ENCODE measurements around the gene HACL1. TPM values are rescaled to one million over a fixed set of nuclear protein-coding genes. Genes with fewer than 3 reads are reported as not detected.
A peak's percentile ranks its signal among the peaks of the same experiment; 100 is the strongest.
"Not testable (repeated sequence)": the region's sequence is repeated elsewhere in the genome, so short reads cannot be mapped to it uniquely, and the experiment has no call there.

Gene HACL1
- total RNA-seq, 1 experiment from 2014 or later: 7.9 TPM

DNA sequence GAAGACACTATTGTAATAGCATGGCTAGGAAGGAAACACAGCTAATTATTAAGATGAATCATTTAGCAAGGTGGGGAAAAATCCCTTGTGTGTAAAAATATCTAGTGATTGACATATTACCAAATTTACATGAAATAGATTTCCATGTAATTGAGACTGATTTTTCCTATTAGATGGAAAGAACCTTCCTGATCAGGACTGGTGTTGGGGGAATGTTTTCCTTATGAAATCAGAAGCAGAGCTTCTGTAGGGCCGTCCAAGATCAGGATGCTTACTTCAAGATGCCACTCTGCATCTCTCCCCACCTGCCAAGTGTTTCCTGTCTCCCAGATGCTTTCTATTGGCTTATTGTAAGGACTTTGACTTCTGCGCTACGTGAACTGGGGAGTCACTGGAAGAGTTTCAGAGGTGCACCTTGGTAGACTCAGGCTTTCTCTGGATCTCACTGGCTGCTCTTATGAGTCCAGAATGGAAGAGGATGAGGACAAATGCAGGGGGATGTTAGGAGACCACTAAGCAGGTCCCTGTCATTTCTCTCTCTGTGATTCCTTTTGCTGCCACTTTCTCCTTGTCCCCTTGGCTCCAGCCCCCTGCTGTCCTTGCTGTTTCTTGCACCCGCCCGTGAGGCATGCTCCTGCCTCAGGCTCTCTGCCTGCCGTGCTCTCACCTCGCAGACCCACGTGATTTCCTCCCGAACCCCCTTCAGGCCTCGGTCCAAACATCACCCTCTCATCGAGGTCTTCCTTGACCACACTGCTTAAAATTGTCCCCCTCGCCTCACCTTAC is 30.2 kb upstream of the HACL1 start:
- in situ Hi-C loops (cut with HindIII; ENCODE audit: low pct_unique_long_range_greater_than_20kb, low sequenced_read_pairs): no loop called here
- DNase-seq (ENCODE audit: low read depth): no peak

DNA sequence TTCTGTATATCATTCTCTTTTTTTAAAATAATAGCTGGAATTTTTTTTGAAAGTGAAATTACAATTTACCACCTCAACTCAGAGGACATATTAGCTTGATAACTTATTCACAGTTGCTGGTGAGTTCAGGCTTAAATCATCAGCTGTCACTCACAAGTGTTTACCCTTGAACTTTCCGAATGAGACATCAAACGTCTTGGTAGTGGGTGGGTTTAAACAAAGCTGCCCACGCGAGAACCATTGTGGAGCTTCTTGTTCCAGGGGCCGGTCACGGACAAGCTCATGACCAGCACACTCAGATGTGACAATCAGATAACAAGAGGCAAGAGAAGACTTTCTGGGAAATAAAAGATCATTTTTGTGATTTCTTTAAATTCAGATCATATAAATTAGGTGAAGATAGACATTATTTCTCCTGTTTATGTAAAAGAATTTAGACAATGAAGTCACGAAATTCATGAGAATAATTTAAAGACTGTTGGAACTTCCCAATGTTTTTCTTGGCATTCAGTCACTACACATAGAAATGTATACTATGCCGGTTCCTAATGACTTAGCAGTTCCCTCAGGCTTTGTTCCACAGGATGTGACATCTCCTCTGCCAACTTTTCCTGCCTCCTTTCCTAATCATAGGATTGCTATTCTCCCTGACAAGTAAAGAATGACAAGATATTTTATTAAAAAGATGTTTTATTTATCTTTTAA is 29.4 kb upstream of the HACL1 start:
- peak; percentile 78 for DNase-seq (ENCODE audit: low read depth)
- in situ Hi-C loops (cut with HindIII; ENCODE audit: low pct_unique_long_range_greater_than_20kb, low sequenced_read_pairs): no loop called here

DNA sequence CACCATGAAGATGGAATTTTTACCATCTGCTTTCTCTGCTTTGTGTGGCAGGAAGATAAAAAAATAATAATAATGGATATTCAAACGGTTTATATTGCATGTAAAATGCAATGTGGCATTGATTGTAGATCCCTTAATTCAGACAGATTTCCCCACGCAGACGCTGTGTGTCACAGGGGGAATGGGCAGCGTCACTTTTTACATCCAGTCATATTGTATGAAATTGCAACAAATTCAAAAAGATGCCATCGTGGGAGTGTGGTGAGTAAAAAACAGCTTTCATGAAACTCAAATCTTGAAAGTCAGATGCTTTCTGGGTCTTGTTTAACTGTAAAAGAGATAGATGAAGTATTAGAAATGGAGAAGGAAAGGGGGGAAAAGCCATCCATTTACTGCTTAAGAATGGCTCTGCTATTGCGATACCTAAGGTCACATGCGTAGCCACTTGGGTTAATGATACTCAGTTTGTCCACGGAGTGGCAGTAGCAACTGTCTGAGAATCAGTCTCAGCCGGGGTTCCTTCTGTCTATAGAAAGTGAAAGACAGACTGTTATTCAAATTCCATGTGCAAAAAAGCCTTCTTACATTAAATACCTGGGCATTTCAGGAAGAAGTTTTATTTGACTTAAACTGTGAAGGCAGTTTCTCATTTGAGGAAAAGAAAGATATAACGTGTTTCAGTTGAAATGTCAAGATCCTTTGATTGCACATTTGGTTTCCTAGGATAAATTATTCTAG is 28.7 kb upstream of the HACL1 start:
- in situ Hi-C loops (cut with HindIII; ENCODE audit: low pct_unique_long_range_greater_than_20kb, low sequenced_read_pairs): no loop called here
- DNase-seq (ENCODE audit: low read depth): peak; percentile 61

DNA sequence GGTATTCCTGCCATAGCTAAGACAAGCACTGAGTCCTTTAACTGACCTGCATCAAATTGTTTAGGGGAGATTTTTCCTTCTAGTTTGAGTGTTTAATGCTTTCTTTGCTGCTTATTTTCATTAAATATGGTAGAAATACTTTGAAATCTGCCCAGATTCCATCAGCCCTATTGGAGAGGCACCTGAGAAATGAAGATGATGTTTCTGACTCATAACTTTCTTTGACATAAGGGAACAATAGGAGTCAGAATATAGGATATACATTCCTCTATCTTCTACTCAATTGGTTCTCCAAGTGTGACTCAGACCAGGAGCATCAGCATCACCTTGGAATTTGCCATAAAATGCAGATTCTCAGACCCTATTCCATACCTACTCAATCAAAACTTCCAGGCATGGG is 27.6 kb upstream of the HACL1 start:
- no peak for DNase-seq (ENCODE audit: low read depth)
- in situ Hi-C loops (cut with HindIII; ENCODE audit: low pct_unique_long_range_greater_than_20kb, low sequenced_read_pairs): no loop called here

DNA sequence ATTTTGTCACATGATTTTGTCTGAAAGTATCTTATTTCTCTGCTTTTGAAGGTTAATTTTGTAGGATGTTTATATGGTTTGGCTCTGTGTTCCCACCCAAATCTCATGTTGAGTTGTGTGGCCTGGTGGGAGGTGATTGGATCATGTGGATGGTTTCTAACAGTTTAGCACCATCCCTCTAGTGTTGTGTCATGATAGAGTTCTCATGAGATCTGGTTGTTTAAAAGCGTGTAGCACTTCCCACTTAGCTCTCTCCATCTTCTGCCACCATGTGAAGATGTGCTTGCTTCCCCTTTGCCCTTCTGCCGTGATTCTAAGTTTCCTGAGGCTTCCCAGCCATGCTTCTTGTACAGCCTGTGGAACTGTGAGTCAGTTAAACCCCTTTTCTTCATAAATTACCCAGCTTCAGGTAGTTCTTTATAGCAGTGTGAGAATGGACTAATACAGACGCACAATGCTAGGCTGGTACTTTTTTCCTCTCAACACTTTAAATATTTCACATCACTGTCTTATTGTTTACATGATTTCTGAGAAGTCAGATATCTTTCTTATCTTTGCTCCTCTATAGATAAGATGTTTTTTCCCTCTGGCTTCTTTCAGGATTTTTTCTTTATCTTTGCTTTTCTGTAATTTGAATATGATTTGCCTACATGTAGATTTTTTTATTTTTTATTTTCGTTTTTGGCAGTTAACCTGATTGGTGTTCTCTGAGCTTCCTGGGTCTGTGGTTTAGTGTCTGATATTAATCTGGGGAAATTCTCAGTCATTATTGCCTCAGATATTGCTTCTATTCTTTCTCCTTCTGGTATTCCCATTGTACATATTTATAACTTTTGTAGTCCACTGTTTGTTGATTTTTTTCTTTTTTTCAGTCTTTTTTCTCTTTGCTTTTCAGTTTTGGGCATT is 22.4 kb upstream of the HACL1 start:
- no peak for DNase-seq (ENCODE audit: low read depth)
- in situ Hi-C loops (cut with HindIII; ENCODE audit: low pct_unique_long_range_greater_than_20kb, low sequenced_read_pairs): no loop called here

DNA sequence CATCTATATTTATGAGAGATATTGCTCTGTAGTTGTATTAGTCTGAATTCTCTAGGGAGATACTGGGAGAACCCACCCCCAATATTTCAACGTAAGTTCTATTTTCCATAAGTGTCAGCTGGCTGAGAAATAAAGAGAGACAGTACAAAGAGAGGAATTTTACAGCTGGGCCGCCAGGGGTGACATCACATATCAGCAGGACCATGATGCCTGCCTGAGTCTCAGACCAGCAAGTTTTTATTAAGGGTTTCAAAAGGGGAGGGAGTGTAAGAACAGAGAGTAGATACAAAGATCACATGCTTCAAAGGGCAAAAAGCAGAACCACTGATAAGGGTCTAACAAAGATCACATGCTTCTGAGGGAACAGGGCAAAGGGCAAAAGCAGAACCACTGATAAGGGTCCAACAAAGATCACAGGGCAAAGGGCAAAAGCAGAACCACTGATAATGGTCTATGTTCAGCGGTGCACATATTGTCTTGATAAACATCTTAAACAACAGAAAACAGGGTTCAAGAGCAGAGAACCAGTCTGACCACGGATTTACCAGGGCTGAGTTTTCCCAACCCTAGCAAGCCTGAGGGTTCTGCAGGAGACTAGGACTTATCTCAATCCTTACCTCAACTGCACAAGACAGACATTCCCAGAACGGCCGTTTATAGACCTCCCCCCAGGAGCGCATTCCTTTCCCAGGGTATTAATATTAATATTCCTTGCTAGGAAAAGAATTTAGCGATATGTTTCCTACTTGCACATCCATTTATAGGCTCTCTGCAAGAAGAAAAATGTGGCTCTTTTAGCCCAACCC is 18.5 kb upstream of the HACL1 start:
- in situ Hi-C loops (cut with HindIII; ENCODE audit: low pct_unique_long_range_greater_than_20kb, low sequenced_read_pairs): not testable (repeated sequence)

DNA sequence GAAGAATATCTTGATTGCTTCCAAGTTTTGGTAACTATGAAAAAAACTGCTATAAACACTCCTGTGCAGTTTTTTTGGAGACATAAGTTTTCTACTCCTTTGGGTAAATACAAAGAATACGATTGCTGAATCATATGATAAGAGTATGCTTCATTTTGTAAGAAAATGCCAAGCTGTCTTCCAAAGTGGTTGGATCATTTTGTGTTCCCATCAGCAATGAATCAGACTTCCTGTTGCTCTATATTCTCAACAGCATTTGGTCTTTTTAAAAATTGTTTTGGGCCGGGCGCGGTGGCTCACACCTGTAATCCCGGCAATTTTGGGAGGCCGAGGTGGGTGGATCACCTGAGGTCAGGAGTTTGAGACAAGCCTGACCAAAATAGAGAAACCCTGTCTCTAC is 14.7 kb upstream of the HACL1 start:
- no peak for DNase-seq (ENCODE audit: low read depth)
- in situ Hi-C loops (cut with HindIII; ENCODE audit: low pct_unique_long_range_greater_than_20kb, low sequenced_read_pairs): no loop called here

More for the DNA sequence above, 18.5 kb upstream of the HACL1 start:
- not testable (repeated sequence) for DNase-seq (ENCODE audit: low read depth)

DNA sequence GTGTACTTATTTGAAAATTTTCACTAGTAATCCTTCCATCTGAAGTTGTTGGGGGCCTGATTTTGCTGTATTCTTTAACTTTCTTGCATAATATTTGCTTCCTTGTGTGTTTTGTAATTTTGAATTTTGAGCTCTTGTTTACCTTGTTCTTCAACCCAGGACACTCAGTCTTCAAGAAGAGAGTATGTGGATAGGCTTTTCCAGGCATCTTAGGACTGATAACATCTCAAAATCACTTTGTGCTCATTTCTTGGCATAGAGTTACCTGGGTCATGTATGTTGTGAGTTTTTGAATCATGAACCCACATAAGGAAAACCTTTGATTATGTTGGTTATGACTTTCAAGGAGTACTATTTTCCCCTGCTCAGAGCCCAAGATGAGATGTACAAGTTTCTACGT is 13.6 kb upstream of the HACL1 start:
- in situ Hi-C loops (cut with HindIII; ENCODE audit: low pct_unique_long_range_greater_than_20kb, low sequenced_read_pairs): no loop called here

DNA sequence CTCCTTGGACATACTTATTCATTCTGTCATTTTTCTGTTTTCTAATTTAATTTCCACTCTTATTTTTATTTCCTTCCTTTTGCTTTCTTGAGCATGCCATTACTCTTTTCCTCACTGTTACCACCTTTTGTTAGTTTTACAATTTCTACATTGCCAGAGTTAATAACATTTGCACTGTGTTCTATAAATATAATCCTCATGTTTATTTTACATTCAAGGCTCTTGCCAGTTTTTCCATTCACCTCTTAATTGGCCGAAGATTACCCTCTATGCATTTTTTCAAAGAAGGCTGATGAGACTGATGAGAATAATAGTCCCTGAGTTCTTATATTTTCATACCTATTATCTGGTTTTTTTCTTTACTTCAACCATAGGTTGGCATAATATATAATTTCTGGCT is 10.6 kb upstream of the HACL1 start:
- DNase-seq (ENCODE audit: low read depth): no peak
- in situ Hi-C loops (cut with HindIII; ENCODE audit: low pct_unique_long_range_greater_than_20kb, low sequenced_read_pairs): no loop called here

More for the DNA sequence above, 13.6 kb upstream of the HACL1 start:
- DNase-seq (ENCODE audit: low read depth): no peak

DNA sequence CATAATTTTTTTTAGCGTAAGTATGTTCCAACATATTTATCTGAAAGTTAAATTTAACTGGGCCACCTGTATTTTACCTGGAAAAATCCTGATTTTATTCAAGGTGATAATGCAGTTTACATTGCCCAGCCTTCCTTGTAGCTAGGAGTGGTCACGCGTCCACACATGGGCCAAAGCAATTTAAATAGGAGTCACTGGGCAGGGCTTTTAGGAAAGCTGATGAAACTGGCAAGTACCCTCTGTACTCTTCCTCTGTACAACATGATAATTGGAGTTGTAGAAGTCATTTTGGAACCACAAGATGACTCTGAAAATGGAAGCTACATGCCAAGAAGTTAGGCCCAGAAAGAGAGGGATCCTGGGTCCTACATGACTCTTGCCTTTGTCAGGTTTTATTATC is 9.6 kb upstream of the HACL1 start:
- no peak for DNase-seq (ENCODE audit: low read depth)
- in situ Hi-C loops (cut with HindIII; ENCODE audit: low pct_unique_long_range_greater_than_20kb, low sequenced_read_pairs): no loop called here

DNA sequence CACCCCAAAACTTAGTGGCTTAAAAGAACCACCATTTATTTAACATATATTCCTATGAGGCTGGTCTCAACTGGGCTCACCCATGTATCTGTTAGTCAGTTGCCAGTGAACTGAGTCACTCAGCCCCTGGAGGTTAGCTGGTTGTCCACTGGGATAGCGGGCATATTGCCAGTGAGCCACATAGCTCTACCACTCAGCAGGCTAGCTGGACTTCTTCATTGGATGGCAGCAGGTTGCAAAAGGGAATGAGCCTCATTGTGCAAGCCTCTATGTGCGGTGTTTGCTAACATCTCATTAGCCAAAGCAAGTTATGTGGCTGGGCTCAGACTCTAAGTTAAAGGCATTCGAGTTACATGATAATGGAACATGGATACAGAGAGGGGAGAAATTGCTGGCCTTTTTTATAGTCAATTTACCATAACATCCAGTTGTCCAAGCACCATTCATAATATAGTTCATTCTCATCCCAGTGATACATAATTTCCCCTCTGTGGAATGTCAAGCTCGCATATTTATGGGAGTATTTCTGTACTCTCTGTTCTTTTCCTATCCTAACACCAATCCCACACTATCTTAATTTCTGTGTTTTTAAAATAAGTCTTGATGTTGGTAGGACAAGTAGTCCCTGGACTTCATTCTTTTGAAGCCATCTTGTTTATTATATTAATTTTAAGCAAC is 8.9 kb upstream of the HACL1 start:
- peak; percentile 31 for DNase-seq (ENCODE audit: low read depth)
- in situ Hi-C loops (cut with HindIII; ENCODE audit: low pct_unique_long_range_greater_than_20kb, low sequenced_read_pairs): no loop called here

DNA sequence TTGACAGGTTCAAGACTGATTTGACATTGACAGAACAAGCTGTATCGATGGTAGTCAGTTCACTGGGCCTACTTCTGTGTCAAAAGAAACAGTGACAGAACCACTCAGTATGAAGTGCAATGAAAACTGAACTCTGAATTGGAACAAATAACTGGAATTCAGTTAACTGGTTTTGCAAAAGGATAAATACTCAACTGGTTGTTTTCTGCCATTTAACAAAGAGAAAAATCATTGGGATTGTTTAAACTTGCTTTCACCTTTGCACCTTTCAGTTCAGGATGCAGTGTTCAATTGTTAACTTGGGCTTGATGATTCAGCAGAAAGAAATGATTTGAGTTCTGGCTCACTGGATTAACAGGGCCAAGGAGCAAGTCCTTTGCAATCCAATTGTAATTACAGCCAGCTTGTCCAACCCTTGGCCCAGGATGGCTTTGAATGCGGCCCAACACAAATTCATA is 5.1 kb upstream of the HACL1 start:
- peak; percentile 74 for DNase-seq (ENCODE audit: low read depth)
- in situ Hi-C loops (cut with HindIII; ENCODE audit: low pct_unique_long_range_greater_than_20kb, low sequenced_read_pairs): no loop called here

DNA sequence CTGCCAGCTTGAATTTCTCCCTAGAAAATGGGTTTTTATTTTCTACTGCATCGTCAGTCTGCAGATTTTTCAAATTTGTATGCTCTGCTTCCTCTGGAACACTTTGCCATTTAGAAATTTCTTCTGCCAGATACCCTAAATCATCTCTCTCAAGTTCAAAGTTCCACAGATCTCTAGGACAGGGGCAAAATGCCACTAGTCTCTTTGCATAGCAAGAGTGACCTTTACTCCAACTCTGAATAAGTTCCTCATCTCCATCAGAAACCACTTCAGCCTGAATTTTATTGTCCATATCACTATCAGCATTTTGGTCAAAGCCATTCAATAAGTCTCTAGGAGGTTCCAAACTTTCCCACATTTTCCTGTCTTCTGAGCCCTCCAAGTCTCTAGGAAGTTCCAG is 3.2 kb upstream of the HACL1 start:
- DNase-seq (ENCODE audit: low read depth); in situ Hi-C loops (cut with HindIII; ENCODE audit: low pct_unique_long_range_greater_than_20kb, low sequenced_read_pairs): not testable (repeated sequence)

DNA sequence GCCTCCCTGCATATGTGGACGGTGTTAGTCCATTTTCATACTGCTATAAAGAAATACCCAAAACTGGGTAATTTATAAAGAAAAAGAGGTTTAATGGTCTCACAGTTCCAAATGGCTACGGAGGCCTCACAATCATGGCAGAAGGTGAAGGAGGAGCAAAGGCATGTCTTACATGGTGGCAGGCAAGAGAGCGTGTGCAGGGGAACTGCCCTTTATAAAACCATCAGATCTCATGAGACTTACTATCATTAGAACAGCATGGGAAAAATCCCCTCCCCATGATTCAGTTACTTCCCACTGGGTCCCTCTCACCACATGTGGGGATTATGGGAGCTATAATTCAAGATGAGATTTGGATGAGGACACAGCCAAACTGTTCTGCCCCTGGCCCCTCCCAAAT is 1.4 kb upstream of the HACL1 start:
- DNase-seq (ENCODE audit: low read depth); in situ Hi-C loops (cut with HindIII; ENCODE audit: low pct_unique_long_range_greater_than_20kb, low sequenced_read_pairs): not testable (repeated sequence)

DNA sequence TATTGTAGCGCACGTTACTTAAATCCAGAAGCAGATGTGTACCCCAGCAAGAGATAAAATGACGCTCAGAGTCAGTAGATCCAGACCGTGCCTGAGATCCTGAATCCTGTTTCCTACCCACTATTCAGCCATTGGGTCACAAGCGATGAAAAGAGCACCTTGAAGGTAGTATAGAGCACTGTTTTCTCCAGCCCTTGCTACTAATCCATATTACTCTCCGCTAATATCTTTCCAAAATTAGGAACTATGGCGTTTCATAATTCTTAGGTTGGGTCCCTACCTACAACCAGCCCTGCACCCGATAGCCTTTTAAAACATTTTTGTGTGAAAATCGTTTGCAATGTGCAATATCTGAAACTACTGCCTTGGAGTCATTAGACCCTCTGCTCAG is 772 bp upstream of the HACL1 start:
- no peak for DNase-seq (ENCODE audit: low read depth)
- in situ Hi-C loops (cut with HindIII; ENCODE audit: low pct_unique_long_range_greater_than_20kb, low sequenced_read_pairs): no loop called here

DNA sequence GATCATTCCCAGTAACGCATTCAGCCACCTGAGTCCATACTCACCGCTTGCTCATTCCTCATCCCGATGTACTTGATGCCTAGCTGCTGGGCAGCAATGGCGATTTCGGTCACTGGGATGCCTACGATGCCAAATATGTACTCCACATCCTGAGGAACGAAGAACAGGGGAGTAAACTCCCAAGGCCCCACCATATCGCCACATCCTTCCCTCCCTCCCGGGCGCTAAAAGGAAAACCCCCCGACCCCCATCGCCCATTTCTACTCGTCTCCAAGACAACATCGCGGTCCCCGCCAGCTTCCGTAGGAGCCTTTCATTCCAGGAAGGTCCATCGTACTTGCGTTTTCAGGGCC is 347 bp downstream of the HACL1 start:
- DNase-seq (ENCODE audit: low read depth): no peak
- in situ Hi-C loops (cut with HindIII; ENCODE audit: low pct_unique_long_range_greater_than_20kb, low sequenced_read_pairs): no loop called here

DNA sequence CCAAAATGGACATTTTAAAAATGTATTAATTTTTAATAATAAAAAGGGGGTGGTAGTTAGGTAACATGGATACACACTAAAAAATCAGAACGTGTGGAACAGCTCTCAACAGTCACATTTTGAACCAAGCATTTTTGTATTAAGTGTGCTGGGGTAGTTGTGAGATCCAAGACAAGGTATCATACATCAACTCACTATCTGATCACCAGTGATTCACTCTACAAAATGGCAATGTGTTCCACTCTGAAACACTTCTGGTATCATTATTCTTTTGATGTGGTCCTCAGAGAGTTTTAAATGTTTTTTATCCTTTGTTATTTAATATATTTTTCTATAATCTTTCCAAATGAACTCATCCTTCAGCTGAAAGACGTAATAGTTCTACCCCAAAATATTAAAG is 5.4 kb downstream of the HACL1 start:
- no peak for DNase-seq (ENCODE audit: low read depth)
- in situ Hi-C loops (cut with HindIII; ENCODE audit: low pct_unique_long_range_greater_than_20kb, low sequenced_read_pairs): no loop called here

All from Caki2 (cell line).